ENCODE results near the gene SLC41A1. TPM values are rescaled to one million over a fixed set of nuclear protein-coding genes. Genes with fewer than 3 reads are reported as not detected.

Gene SLC41A1
- total RNA-seq, 1 experiment from 2014 or later: 33.3 TPM

- no peak for TF ChIP-seq SIN3A (IDR thresholded peaks at IDR 0.05; ENCODE audit: borderline replicate concordance, insufficient read depth, low read depth, low read length)
- TF ChIP-seq POLR2AphosphoS5 (IDR thresholded peaks at IDR 0.05; ENCODE audit: low read depth, low read length): no peak
- TF ChIP-seq REST (IDR thresholded peaks at IDR 0.05; ENCODE audit: insufficient read depth in 1 of 2, low read depth in 2 of 2, low read length in 1 of 2): no peak
- TF ChIP-seq TCF7L2 (IDR thresholded peaks at IDR 0.05; ENCODE audit: low read depth, low read length): no peak
- TF ChIP-seq, protein P1, sequence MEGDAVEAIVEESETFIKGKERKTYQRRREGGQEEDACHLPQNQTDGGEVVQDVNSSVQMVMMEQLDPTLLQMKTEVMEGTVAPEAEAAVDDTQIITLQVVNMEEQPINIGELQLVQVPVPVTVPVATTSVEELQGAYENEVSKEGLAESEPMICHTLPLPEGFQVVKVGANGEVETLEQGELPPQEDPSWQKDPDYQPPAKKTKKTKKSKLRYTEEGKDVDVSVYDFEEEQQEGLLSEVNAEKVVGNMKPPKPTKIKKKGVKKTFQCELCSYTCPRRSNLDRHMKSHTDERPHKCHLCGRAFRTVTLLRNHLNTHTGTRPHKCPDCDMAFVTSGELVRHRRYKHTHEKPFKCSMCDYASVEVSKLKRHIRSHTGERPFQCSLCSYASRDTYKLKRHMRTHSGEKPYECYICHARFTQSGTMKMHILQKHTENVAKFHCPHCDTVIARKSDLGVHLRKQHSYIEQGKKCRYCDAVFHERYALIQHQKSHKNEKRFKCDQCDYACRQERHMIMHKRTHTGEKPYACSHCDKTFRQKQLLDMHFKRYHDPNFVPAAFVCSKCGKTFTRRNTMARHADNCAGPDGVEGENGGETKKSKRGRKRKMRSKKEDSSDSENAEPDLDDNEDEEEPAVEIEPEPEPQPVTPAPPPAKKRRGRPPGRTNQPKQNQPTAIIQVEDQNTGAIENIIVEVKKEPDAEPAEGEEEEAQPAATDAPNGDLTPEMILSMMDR (IDR thresholded peaks at IDR 0.05): no peak
- intact Hi-C loops (cut with micrococcal nuclease; ENCODE audit: unreplicated experiment): no loop called here
- peaks cover 2% of the 10 kb centered on the region; the same call in 1 of the 2 replicates for H3K27me3 ChIP-seq (ENCODE audit: control insufficient read depth, insufficient read depth, low read length)
- H3K4me1 ChIP-seq (ENCODE audit: control insufficient read depth, insufficient read depth, low read length): no peaks in the 10 kb centered on the region
- in situ Hi-C loops (cut with HindIII; ENCODE audit: low pct_unique_long_range_greater_than_20kb, low sequenced_read_pairs): no loop called here
- no TSS peak for BruUV-seq (replicated peaks)
- CTCF ChIA-PET: no interaction called here
- H3K4me3 ChIP-seq (ENCODE audit: low read depth in 2 of 2, low read length in 2 of 2): no peak overlapping the region
- no peaks in the 10 kb centered on the region for H3K9me3 ChIP-seq (ENCODE audit: control insufficient read depth, insufficient read depth, low read depth, low read length)
- H3K36me3 ChIP-seq (ENCODE audit: control insufficient read depth, insufficient read depth, low read length): no peaks in the 10 kb centered on the region
- DNase-seq (ENCODE audit: low read depth, low spot score): no peak
- H3K27ac ChIP-seq (ENCODE audit: low read length): no peak overlapping the region
- POLR2A ChIA-PET: no interaction called here
- no peak for ATAC-seq
Measured at GRCh38 chr1:205826995-205827394, 14.0 kb upstream of the SLC41A1 start.

DNA sequence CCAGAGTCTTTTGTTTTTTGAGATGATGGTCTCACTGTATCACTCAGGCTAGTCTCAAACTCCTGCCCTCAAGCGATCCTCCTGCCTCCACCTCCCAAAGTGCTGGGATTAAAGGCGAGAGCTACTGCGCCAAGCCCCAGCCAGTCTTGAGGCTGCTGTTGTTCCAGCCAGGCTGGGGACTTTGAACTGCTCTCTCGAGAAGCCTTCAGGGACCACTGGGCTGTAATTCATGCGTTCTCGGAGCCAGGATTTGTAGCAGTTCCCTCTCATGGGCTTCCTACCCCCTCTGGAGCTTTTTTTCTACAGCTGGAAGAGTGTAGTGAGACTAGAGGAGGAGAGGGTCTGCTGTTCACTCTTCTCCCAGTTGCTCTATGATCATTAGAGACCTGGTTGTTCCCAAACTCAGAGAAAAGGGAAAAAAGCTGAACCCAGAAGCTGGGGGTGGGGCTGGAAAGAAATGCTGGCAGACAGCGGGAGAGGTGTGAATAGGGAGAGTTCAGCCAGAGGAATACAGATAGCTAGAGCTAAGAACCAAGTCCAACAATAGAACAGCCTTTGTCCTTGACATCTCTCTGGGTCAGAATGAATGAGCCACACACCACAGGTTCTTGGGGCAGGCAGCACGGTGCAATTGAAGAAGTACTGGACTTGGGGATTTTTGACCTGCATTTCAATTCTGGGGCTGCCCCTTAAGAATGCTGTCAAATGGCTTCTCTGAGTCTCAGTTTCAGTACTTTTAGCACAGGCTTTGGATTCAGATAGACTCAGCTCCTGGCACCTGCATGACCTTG is 13.2 kb upstream of the SLC41A1 start:
- intact Hi-C loops (cut with micrococcal nuclease; ENCODE audit: unreplicated experiment) (no loop called here), in situ Hi-C loops (cut with HindIII; ENCODE audit: low pct_unique_long_range_greater_than_20kb, low sequenced_read_pairs) (no loop called here)
- no peak for DNase-seq (ENCODE audit: low read depth, low spot score)
- H3K27me3 ChIP-seq (ENCODE audit: control insufficient read depth, insufficient read depth, low read length): peaks cover 2% of the 10 kb centered on the region; the same call in 1 of the 2 replicates
- CTCF ChIA-PET: interaction anchor here (0.7 kb wide), 1 partner anchor 487 kb away, joined by 3 read pairs; no protein-coding TSS in a partner anchor
- no peaks in the 10 kb centered on the region for H3K9me3 ChIP-seq (ENCODE audit: control insufficient read depth, insufficient read depth, low read depth, low read length)
- no peaks in the 10 kb centered on the region for H3K4me1 ChIP-seq (ENCODE audit: control insufficient read depth, insufficient read depth, low read length)
- H3K36me3 ChIP-seq (ENCODE audit: control insufficient read depth, insufficient read depth, low read length): no peaks in the 10 kb centered on the region
- H3K27ac ChIP-seq (ENCODE audit: low read length): no peak overlapping the region
- BruUV-seq (replicated peaks): no TSS peak
- ATAC-seq: no peak
- TF ChIP-seq, protein P1 (IDR thresholded peaks at IDR 0.05): no peak
- TF ChIP-seq REST (IDR thresholded peaks at IDR 0.05; ENCODE audit: insufficient read depth in 1 of 2, low read depth in 2 of 2, low read length in 1 of 2) (no peak), POLR2AphosphoS5 (IDR thresholded peaks at IDR 0.05; ENCODE audit: low read depth, low read length) (no peak), SIN3A (IDR thresholded peaks at IDR 0.05; ENCODE audit: borderline replicate concordance, insufficient read depth, low read depth, low read length) (no peak), TCF7L2 (IDR thresholded peaks at IDR 0.05; ENCODE audit: low read depth, low read length) (no peak)
- no peak overlapping the region for H3K4me3 ChIP-seq (ENCODE audit: low read depth in 2 of 2, low read length in 2 of 2)
- POLR2A ChIA-PET: no interaction called here

Measured in Panc1 (cell line).